Activated CD4-positive, CD25-positive, alpha-beta regulatory T cell (primary cell): ENCODE results near the gene INTS6.
A peak's percentile ranks its signal among the peaks of the same experiment; 100 is the strongest.

ENCODE experiments used
- DNase-seq, 4 experiments: peaks; one replicate each; lab custom pipeline; 2025; lab: John Stamatoyannopoulos, UW

The INTS6 gene, protein sequence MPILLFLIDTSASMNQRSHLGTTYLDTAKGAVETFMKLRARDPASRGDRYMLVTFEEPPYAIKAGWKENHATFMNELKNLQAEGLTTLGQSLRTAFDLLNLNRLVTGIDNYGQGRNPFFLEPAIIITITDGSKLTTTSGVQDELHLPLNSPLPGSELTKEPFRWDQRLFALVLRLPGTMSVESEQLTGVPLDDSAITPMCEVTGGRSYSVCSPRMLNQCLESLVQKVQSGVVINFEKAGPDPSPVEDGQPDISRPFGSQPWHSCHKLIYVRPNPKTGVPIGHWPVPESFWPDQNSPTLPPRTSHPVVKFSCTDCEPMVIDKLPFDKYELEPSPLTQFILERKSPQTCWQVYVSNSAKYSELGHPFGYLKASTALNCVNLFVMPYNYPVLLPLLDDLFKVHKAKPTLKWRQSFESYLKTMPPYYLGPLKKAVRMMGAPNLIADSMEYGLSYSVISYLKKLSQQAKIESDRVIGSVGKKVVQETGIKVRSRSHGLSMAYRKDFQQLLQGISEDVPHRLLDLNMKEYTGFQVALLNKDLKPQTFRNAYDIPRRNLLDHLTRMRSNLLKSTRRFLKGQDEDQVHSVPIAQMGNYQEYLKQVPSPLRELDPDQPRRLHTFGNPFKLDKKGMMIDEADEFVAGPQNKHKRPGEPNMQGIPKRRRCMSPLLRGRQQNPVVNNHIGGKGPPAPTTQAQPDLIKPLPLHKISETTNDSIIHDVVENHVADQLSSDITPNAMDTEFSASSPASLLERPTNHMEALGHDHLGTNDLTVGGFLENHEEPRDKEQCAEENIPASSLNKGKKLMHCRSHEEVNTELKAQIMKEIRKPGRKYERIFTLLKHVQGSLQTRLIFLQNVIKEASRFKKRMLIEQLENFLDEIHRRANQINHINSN

DNA sequence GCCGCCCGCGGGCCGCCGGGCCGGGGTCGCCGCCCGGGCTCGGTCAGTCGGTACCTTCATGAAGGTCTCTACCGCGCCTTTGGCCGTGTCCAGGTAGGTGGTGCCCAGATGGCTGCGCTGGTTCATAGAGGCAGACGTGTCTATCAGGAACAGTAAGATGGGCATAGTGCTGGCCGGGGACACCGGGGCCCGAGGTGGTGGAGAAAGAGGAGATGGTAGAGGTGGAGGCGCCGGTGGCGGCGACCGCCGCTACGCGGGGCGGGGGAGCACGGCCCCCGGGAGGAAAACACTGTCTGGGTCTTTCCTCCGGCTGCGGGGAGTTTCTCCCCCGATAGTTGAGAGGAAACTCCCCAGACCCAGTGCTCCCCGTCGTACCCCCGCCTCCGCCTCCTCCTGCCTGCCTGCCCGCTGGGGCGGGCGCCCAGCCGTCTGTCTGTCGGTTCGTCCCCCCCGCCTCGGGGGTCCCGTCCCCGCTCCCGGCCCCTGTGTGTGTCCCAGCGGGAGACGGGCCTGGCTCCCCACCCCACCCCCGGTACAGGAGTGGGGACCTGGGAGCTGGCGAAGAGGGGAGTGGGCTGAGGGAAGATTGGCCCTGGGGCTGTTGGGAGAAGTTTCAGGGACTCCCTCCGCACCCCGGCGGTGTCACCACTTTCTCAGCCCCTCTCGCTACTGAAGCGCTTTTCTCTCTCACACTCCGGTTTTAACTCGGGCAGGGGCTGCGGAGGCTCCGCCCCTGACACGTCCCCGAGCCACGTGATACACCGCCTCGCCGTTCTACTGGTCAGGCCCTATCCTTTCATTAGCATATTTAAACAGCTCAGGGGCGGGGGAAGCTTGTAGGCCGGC, at the start of gene INTS6:
INTS6 (minus strand) TSS at position 676 of the 846 bp plus-strand sequence; CDS start at position 165, 511 bp downstream.
- peak; percentile 93 to 99 (median 98) for DNase-seq

DNA sequence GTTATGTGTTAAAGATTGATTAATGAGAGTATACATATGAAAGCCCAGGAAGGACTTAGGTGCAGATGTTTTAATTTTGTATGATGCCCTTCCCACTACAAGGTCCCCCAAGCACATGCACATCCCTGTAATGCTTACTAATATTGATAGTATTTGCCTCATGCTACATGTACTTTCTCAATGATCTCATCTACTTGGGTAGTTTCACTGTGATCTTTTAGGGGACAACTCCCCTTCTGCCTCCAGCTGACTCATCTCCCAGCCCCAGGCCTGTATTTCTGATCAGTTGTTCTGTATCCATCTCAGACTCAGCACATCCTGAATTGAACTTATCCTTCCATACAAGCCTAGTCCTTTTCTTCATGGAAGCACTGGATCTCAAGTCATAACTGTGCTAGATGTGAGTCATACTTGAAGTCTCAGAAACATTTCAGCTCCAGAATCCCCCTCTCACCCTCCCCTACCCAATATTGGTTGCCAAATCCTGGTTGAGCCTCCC, 49.4 kb upstream of the INTS6 start:
- no peak for DNase-seq

DNA sequence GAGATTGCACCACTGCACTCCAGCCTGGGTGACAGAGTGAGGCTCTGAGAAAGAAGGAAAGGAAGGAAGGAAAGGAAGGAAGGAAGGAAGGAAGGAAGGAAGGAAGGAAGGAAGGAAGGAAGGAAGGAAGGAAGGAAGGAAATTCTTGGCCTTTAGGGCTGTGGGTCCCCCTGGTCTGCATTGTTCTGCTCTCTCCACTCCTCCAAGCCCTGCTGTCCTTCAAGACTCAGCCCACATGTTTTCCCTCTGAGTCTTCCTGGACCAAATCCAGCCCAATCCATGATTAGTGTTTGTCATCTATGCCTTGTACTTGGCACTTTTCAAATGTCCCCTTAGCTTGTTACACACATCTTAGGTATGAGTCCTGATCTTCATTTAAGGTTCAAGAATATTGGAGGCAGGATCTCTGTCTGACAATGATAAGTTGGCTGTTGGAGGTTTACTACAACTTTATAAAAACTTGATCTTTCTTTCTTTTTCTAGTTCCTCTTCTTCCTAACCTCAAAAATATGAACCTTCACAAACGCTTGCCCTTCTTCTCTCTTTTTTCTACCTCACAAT, 48.8 kb upstream of the INTS6 start:
- DNase-seq: no peak

DNA sequence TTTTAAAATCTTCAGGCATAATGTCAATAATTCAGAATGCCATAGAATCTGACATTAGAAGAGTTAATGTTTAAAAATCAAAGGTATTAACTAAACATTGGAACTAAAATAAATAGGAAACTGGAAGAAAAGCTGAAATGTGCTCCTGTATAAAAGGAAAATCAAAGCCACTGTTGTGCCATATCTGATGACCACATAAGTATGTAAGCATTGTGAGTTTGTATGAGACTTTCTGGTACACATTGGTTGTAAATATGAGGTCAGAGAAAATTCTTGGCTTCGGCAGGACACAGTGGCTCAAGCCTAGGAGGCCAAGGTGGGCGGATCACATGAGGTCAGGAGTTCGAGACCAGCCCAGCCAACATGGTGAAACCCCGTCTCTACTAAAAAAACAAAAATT, 48.3 kb upstream of the INTS6 start:
- DNase-seq: no peak

DNA sequence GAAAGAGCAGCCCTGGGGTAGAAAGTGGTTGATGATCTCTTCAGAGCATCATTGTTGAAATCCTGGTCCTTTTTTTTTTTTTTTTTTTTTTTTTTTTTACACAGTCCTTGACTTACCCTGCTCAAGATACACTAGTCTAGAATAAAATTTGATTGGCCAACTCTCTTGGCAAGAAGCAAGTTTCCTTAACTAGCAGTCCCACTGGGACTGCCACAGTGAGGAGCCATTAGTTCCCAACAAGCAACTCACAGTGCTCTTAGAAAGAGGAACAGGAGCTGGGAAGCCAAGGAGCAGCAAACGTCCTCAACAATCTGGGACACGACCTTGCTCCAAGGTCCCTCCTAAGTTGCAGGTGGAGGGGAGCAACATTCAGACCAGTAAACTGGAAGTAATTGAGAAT, 47.9 kb upstream of the INTS6 start:
- no peak for DNase-seq

DNA sequence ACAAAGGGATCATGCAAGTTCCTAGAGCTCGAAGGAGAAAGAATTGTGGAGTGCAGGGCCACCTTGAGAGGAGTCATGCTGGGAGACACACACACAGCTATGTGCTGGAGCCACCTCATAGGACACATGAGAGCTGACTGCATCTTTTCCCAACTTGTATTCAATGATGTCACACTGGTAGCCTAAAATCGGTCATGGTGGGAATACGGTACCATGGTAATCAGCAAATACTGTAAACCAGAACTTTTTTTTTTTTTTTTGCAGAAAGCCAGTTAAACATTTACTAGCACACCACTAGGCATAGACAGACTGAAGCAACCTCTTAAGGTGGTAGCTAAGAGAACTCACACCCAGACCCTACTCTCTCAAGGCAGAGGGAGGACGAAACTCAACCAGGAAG, 47.0 kb upstream of the INTS6 start:
- DNase-seq: no peak

DNA sequence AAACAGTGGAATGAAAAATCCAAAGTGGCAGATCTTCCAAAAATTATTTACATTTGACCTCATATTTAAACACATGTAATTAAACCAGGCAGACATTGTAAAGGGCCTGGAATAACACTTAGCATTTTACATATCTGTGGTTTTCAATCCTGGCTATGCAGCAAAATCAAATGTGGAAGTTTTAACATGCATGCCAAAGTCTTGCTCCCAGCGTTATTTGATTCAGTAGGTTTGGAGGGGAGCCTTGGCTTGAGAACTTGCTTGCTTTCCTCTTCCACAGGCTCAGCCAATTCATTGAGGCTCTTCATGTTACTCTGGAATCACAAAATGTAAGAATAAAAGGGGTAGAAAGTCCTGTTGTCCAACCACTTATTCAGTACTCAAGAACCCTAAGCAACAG, 42.5 kb upstream of the INTS6 start:
- DNase-seq: no peak

DNA sequence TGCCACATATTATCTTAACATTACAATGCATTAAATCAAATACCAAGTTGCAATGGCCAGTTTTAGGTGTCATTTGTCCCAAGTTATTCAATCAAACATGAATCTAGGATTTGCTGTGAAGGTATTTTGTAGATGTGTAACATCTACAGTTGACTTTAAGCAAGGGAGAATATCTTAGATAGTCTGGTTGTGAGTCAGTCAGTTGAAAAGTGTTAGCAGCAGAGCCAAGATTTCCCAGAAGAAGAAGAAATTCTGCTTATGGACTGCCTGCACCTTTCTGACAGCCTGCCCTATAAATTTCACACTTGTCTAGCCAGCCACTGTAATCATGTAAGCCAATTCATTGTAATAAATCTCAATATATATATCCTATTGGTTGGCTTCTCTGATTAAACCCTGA, 41.3 kb upstream of the INTS6 start:
- no peak for DNase-seq

DNA sequence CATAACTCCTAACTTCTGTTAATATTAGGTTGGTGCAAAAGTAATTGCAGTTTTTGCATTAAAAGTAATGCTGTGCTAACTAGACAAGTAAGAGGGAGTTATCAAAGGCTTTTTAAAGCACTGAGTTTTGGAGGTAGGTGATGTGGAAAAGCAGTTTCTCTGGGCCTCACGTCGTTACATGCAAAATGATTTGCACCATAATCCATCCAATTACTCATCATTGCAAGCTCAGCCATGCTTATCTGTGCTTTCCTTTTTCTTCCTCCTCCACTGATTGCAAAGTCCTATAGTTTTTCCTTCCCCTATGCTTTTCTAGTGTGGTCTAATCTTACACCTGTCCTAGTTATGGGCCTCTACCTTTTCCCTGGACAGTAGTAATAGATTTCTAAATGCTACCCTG, 35.4 kb upstream of the INTS6 start:
- no peak for DNase-seq

DNA sequence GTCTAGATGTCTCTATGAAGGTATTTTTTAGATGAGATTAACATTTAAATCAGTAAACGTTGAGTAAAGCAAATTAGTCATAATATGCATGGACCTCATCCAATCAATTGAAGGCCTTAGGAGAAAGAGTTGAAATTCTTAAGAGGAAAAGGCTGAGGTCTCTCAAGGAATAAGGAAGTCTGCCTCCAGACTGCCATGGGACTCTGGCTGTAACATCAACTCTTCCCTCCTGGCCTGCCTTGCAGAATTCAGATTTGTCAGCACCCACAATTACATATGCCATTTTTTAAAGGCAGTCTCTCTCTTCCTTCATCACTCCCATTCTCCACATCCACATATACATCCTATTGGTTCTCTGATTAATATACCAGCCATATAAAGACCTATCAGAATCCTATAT, 28.8 kb upstream of the INTS6 start:
- DNase-seq: no peak

DNA sequence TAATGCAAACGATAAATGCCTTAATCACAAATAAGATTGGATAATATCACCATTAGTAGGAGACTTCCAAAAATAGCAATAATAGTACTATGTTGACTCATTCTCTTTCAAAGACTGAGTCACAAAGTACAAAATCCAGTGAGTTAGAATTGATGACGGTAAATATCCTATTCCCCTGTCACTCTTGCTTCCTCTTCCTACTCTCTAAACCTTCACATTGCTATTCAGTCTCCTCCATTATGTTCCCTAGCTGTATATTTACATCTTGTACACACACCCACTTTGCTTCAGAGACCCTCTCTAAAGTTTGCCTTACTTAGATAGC, 26.3 kb upstream of the INTS6 start:
- DNase-seq: no peak

DNA sequence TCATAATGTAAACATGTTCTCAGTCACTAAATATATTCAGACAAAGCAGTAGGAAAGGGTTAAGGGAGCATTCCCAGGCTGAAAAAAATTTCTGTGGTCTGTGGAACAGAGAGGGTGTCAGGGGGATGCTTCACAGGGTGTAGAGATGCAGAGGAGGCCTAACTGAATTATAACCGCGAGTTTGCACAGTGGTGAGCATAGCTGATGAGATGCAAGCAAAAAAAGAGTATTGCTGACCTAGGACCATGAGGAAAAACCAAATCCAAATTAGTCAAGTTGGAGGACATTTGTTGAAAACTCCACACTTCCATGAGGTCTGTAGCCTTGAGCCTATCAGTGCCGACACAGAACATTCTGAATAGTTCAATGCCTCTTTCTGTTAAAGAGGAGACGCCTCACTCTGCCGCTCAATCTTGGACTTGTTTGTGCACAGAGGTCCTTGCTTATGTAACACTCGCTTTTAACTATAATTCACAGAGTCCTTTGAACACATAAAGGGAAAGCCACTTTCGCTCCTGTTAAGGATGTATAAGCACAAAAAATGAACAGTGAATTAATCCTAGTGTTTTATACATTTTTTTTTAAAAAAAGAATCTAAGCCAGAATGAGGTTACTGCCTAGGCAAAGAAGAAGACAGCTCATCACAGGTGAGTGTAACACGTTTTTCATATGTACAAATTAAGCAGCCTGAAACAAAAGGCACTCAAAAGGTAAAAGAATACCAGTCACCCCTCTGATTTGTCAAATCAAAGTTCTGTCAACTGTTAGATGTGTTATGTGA, 25.8 kb upstream of the INTS6 start:
- no peak for DNase-seq

DNA sequence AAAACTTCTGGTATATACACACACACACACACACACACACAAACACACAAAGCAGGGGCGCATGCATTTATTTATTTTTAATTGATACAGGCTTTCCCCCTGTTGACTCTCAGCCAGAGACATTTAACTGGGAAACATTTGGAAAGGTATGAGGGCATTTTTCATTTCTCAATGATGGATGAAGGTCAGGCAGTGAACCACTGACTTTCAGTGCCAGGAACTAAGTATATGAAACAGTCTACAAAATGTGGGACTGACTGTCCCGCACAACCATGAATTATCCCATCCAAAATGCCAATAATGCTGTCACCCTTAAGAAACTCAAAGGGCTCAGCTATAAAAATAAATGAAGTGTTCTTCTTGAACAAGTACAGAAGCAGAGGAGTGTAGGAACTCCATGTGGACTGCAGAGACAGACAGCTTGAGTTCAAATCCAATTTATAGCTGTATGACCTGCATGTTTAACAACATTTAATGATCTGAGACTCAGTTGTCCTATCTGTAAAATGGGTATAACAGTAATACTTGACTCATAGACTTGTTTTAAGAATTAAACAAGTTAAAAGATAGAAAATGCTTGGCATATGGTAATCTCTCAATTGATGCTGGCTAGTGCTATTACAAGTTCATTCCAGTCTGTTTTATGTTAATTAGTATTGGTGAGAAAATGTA, 25.0 kb upstream of the INTS6 start:
- DNase-seq: no peak

DNA sequence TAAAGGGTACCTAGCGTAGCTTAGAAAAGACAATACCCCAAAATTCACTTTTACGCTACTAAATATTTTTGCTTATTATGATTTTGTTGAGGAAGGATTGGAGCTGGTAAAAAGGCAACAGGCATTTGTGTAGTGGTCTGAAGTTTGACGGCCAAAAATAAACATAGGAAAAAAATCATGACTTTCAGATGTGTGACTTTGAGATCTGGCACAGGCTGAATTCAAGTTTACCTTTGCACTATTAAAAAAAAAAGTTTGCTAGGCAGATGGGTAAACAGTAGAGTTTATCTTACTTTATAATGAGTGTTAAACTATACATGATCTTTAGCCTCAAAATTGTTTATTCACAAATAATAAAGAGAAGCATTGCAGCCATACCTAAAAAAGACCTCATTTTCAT, 24.3 kb upstream of the INTS6 start:
- no peak for DNase-seq

DNA sequence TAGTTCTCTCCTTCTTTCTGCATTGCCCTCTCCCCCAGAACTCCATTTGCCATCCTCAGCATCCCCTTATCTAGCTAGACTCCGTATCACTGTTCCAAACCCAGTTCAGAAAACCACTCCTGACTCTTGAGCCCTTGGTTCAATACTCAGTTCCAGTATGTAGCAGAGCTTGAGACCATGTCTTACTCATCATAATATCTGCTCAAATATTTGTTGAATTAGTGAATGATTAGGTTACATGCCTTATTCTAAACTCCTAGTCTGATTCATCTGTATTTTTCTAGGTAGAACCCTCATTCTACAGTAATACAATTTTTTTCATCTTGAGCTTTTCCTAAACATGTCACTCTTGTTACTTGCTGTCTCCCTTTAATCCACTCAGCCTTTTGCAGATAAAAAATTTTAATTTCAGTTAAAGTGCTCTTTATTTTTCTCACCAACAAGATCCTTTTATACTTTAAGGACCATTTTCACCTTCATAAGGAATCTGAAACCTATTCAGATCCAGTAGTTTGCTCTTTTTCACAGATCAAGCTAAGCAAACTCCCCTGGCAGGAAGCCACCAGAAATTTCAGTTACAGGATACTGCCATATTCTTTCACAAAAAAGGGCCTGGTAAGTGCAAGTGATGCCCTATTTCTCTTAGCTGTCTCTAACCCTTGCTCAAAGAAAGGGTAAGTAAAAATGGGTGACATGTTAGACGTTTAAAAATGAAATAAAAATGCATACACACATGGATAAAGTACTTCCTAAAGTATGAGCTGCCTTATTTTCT, 23.1 kb upstream of the INTS6 start:
- DNase-seq: no peak

DNA sequence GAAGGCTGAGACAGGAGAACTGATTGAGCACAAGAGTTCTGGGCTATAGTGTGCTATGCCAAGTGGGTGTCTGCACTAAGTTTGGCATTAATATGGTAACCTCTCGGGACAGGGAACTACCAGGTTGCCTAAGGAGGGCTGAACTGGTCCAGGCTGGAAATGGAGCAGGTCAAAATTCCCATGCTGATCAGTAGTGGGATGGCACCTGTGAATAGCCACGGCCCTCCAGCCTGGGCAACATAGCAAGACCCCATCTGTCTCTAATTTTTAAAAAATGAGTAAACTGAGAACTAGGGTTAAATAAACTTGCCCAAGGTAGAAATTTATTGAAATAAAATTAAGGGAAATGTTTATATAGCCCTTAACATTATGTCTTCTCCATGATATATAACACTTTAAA, 17.0 kb upstream of the INTS6 start:
- DNase-seq: no peak

DNA sequence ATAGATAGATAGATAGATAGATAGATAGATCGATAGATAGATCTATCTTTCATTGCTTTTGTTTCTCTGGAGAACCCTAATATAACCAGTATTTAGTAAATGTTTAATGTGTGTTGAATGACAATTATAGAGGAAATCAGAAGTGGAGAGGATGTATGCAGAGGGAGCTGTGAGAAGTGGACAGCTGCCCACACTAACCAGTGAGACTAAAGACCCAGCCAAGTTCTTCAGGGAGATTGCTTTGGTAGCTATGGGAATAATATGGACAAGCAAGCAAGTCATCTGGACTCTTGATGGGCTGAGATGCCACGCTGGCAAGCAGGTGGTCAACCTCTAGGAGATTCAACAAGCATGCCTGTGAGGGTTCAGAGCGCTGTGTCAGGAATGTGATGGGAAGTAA, 14.9 kb upstream of the INTS6 start:
- DNase-seq: no peak

DNA sequence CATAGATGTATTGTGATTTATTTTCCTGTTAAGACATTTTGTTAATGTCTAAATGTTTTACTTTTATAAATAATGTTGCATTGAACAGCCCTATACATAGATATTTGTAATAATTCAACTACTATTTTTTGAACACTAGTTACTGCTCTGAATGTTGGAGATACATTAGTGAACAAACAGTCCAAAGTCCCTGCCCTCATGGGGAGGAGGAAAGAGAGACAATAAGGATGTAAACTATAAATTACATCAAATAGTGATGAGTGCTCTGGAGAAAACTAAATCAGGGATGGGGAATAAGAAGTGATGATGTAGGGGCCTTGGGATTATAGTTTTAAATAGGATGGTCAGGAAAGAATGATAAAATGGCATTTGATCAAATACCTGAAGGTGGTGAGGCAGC, 12.3 kb upstream of the INTS6 start:
- DNase-seq: no peak

DNA sequence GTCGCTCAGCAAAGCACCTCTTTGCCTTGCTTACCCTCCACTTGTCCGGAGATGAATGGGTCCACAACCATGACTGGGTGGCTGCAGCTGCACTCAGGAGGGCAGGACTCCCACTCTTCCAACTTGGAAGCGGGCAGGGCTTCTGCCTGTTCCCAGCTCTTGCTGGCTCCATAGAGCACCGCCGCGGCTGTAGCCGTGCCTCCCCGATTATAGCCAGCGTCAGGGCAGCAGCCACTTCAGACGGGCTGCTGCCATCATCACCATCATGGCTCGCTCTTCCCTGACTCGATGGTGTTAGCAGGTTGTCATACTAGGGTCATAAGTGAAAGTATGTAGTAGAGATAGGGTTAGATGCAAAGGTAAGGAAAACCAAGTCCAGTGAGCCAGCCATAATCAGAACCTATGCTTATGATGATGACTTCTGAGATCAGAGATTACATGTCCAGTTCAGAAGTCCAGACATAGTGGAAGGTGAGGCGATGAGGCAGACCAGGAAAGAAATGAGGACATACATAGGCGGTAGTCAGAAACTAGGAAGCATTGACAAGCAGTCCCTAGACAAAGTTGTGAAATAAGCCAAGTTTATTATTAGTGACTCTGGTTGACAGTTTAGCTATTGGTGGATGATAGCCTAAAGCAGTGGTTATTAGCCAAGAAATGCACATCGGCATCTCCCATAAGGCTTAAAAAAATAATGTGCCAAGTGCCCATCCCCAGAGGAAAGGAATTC, 4.4 kb upstream of the INTS6 start:
- no peak for DNase-seq
